GM18507 (cell line): ENCODE measurements around the gene CCDC71.
A peak's percentile ranks its signal among the peaks of the same experiment; 100 is the strongest.

Source experiments
- DNase-seq: peaks from one replicate; pipeline ENCODE4 v3.0.0; 2011; ENCODE audit warnings: low read depth; ENCODE audit not compliant: insufficient read length; ENCODE audit errors: extremely low spot score
- FAIRE-seq: peaks from 2 replicates; lab custom pipeline; 2011; peaks lifted over from hg19 to GRCh38; lab: Jason Lieb, UNC

The CCDC71 gene

DNA sequence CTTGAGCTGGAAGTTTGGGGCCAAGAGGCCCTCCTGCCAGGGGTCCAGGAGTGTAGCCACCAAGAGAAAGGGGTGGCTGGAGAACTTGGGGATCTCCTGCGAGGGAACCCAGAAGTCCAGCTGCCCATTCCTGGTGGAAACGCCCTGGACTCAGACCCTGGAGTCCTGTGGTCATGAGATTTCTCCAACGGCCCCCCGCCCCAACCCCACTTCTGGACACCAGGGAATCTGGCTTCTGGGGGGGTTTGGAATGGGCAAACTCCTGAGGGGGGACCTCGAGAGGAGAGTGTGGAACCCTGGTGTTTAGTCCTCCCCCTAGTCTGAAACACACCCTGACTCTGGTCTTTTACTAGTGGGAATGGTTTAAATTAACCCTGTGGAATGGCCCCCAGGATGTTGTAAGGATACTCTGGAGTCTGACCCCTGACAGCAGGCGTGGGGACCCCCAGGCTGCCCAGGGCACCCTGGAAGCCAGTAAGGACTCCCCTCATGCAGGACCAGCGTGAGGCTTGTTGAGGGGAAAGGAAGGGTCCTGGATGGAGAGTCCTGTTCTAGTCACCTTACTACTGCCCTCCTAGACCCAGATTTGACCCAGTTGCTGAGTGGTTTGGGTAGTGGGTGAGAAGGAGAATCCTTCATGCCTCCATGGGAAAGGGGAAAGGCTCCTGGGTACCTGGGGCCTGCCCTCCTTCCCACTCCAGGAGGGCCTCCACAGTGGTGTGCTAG, 5.8 kb upstream of the CCDC71 start:
- FAIRE-seq (no peak), DNase-seq (no peak)

- DNase-seq (peak; percentile 72), FAIRE-seq (peak; percentile 59)
Measured at GRCh38 chr3:49171119-49171774, 5.1 kb upstream of the CCDC71 start, which contains the start of gene KLHDC8B. Gene KLHDC8B (plus strand): TSS chr3:49171598. CDS start chr3:49172770, 1,172 bp downstream.

DNA sequence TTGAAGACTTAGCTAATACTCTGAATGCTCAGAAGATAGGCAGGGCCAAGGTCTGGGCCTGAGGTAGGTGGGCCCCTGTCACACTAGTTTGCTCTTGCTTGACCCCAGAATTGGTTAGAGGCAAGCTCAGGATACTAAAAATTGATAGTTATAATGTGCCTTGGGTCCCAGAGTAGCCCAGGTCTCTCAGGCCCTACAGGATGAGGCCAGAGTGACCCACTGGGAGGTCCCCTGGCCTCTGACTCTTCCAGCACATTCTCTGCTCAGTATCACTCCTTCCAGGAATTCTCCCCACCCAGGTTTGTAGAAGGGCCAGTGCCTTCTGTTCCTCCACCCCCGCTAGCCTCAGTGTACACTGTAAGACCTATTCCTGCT, 4.6 kb upstream of the CCDC71 start:
- DNase-seq (no peak), FAIRE-seq (no peak)

GRCh38 chr3:49166752-49167556, 823 bp upstream of the CCDC71 start:
- DNase-seq (no peak), FAIRE-seq (no peak)

DNA sequence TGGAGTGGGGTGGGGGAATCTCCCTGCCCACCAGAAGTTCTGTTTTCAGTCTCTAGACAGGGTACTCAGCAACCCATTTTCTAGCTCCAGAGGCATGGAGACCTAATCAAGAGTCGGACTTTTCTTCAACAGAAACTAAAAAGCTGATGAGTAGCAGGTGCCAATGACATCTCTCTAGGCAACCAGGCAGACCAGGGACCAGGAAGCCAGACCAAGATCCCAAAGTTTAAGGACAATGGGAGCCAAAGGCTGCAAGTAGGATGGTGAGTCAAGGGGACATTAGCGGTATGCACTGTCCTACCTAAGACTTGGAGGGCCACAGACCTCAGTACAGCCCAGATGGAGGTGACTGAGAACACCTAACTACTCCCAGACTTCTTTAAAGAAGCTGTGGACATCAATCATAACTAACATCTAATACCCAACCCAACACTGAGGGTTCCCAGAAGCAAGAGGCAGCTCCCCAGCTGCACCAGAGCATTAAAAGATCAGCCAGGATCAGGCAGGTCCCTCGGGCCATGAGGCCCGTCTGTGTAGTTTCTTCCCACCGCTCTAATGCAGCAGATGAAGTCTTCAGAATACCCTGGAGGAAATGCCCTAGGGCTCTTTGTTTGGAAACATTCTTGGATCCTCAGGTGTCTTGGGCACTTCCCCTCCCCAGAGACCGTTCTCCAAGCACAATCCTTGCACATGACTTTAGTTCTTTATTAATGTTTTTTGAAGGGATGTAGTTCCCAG, 979 bp downstream of the CCDC71 start:
- FAIRE-seq (no peak), DNase-seq (no peak)

GRCh38 chr3:49163609-49164008, 2.5 kb downstream of the CCDC71 start:
- FAIRE-seq (no peak), DNase-seq (no peak)

- no peak for FAIRE-seq
- no peak for DNase-seq
Measured at GRCh38 chr3:49162751-49163419, 3.2 kb downstream of the CCDC71 start.

GRCh38 chr3:49161808-49162530, 4.2 kb downstream of the CCDC71 start:
- DNase-seq = no peak
- no peak for FAIRE-seq

GRCh38 chr3:49161197-49161596, 4.9 kb downstream of the CCDC71 start:
- FAIRE-seq (no peak), DNase-seq (no peak)

DNA sequence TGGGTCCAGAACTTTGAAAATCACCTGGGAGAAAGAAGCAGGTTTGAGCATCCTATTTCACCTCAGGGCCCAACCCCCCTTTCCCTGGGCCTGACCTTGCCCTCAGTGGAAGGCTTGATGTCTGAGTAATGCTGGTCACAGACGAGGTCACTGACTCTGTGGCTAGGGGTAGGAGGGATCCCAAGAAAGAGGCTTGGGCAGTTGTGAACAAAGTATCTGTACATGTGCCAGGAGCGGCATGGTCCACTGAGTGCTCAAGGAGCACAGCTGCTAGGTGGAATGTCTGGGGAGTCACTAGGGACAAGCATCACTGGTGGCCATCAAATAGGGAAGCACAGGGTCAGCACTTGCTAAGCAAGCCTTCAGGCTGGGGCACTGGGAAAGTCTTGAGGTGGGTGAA, 7.3 kb downstream of the CCDC71 start:
- no peak for FAIRE-seq
- no peak for DNase-seq

DNA sequence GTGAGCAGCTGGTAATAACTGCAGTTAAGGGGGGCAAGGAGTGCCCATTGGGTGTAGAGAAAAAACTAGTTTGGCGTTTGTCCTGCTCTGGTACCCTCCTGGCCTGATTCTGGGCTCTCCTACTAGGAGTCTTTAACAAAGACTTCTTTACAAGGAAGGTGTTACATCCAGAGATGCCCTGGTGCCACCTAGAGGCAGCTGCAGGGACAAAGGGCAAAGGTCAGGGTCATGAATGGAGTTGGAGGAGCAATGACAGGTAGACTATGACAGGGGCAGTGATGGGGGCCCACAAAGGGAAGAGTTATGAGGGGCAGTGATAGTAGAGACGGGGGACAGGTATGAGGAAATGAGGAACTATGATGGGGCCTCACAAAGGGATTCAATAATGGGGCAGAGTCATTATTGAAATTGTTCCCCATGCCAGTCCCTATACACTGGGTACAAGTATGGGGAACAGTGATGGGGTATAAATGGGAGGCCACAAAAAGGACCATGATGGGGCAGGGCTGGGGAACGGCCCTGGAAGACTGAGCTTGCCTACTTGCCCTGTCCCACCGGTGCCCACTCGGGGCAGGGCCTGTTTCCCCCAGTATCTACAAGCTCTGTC, 7.9 kb downstream of the CCDC71 start:
- FAIRE-seq (peak; percentile 71), DNase-seq (no peak)

- DNase-seq (no peak), FAIRE-seq (no peak)
Measured at GRCh38 chr3:49157289-49157688, 8.8 kb downstream of the CCDC71 start.

DNA sequence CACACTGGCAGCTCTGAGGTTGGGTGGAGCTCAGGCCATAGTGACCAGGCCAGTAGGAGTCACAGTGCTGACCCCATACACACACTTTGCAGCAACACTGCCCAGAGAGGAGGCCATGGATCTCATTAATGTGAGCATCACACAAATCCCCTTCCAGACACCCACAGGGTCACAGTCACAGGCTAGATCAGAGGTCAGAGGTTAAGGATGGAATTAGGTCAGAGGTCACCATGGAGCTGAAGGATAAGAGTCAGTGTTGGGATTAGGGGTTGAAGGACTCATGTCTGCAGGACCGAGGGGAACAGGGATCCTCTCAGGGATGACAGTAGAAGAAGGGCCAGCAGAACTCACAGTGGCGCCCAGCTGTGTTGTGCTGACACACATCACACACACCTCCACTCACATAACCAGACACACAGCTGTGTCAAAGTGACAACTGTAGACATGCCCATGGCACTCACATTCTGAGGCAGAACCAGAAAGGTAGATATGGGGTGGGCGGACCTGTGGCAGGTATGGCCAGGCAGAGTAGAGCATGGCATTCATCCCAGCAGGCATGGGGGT, 12.7 kb downstream of the CCDC71 start:
- FAIRE-seq = no peak
- no peak for DNase-seq

- no peak for FAIRE-seq
- DNase-seq = no peak
Measured at GRCh38 chr3:49151610-49152009, 14.5 kb downstream of the CCDC71 start.

DNA sequence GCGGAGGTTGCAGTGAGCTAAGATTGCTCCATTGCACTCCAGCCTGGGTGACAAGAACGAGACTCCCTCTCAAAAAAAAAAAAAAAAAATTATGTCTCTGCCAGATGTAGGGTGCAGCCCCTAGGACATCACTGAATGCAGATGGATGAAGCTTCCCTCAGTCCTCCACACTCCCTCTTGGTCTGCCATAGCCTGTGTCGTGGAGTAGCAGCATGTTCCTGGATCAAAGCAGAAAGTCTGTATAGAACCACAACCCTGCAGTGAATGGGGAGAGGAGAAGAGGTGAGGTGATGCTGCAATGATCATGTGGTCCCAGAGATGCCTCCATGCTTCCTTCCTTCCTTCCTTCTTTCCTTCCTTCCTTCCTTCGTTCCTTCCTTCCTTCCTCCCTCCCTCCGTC, 18.0 kb downstream of the CCDC71 start:
- DNase-seq (no peak), FAIRE-seq (no peak)

DNA sequence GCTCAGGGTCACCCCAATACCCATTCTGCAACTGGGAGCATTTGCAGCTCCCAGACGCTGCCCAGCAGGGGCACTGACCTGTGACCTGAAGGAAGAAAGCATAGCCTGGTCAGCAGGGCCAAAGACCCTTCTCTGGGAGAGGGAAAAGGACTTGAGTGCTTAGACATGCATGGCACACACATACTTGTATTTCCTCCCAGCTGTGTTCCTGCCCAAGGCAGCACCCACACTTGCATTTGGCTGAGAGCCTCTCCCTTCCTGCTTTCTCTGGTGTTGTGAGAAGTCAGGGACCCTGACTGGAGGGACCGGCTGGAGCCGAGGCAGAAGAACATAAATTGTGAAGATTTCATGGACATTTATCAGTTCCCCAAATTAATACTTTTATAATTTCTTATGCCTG, 26.1 kb downstream of the CCDC71 start:
- DNase-seq = no peak
- no peak for FAIRE-seq

- DNase-seq (no peak), FAIRE-seq (no peak)
Measured at GRCh38 chr3:49135499-49135898, 30.6 kb downstream of the CCDC71 start.
